Cardiac fibroblast (primary cell): ENCODE data around the gene COMT.
A peak's percentile ranks its signal among the peaks of the same experiment; 100 is the strongest.

ENCODE experiments used
- DNase-seq, 2 donors: peaks; one replicate each; pipeline versions ENCODE4 v3.0.0 to v3.0.0-alpha.2; 2010; ENCODE audit warnings: low read depth in 2 of 2
- H3K4me3 ChIP-seq, 2 donors: replicated peaks in 1 of 2; 1 replicate in 1 of 2; 2 replicates in 1 of 2; pipeline ENCODE4 v1.5.1; 2011; ENCODE audit warnings: low read depth in 2 of 2, low read length in 2 of 2, mild to moderate bottlenecking in 2 of 2, moderate library complexity in 1 of 2
- CTCF ChIP-seq: IDR thresholded peaks from one replicate; pipeline ENCODE4 v1.5.1; 2011; ENCODE audit warnings: low read depth, mild to moderate bottlenecking, low read length, inconsistent platforms

COMT gene

GRCh38 chr22:19941365-19942082, at the start of gene COMT, which contains the start of gene TXNRD2:
TSS of gene COMT (plus strand) at chr22:19941772. CDS start at chr22:19962527, 20,755 bp downstream.
TSS of gene TXNRD2 (minus strand) at chr22:19941818. CDS start at chr22:19941803, 15 bp downstream.
- DNase-seq: peak; percentile 55 to 72
- TF ChIP-seq CTCF: no peak
- H3K4me3 ChIP-seq: peak within 1 kb of the TSS; percentile 78 to 80

DNA sequence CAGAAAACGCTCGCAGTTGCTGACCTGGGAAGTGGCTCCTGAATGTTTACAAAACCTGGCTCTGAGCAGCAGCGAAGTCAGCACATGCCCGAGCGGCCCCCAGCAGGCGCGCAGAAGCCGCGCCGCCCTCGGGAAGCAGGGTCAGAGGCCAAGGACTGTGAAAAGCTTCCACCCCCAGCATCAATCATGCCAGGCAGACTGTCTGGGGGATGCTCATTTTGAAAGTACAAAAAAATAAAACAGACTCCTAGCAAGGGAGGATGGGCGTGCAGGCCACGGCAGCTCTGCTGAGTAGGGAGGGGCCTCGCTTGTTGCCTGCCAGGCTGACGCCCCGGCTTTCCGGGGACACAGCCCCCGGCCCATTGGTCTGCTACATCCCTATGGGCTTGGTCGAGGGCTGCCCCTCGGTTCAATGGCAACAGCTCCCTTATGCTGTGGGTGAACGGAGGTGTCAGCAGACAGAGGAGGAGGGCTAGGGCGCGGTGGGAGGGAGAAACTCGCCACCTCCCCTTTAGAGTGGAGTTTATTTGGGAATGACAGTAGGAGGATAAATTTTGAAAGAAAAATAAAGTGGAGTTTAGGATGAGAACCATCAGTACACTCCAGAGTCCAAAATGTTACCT, 49.2 kb upstream of the COMT start:
- no peak for TF ChIP-seq CTCF
- DNase-seq: peak; percentile 45 to 64
- no peak overlapping the region for H3K4me3 ChIP-seq

- no peak for DNase-seq
- TF ChIP-seq CTCF: no peak
- no peak overlapping the region for H3K4me3 ChIP-seq
Measured at GRCh38 chr22:19892925-19893324, 48.6 kb upstream of the COMT start.

- no peak for DNase-seq
- H3K4me3 ChIP-seq: no peak overlapping the region
Measured at GRCh38 chr22:19893363-19893762, 48.2 kb upstream of the COMT start.

DNA sequence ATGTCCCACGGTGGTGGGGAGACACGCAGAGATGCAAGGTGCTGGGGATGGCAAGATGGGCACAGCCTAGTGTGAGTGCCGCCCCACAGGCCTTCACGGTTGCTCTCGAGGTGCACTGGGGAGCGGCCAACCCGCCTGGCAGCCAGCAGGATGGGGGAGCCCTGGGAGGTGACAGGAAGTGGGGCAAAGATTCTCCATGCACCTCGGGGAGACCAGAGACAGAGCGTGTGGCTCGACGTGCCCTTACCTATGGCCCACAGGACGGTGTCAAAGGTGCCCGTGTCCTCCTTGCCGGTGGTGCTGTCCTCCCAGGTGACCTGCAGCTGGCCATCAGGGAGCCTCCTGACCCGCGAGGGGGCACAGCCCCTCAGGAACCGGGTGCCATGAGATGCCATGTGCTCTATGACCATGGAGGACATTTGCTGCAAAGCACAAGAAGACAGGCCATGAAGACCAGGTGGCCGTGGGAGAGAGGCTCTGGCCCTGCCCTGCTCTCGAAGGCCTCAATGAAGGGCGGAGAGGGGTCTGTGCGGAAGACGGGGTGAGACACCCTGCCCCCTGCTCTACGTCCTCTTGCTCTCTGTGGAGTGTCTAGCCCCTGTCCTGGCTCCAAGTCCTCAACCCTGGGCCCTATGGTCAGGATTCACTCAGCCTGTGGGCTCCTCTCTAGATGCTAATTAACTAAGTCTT, 46.3 kb upstream of the COMT start:
- TF ChIP-seq CTCF: no peak
- no peak for DNase-seq
- no peak overlapping the region for H3K4me3 ChIP-seq

More at GRCh38 chr22:19893363-19893762, 48.2 kb upstream of the COMT start:
- no peak for TF ChIP-seq CTCF

- no peak overlapping the region for H3K4me3 ChIP-seq
- TF ChIP-seq CTCF: no peak
- DNase-seq: no peak
Measured at GRCh38 chr22:19896665-19897355, 44.8 kb upstream of the COMT start.
